ENCODE data around the gene CTDSPL.

The CTDSPL gene

DNA sequence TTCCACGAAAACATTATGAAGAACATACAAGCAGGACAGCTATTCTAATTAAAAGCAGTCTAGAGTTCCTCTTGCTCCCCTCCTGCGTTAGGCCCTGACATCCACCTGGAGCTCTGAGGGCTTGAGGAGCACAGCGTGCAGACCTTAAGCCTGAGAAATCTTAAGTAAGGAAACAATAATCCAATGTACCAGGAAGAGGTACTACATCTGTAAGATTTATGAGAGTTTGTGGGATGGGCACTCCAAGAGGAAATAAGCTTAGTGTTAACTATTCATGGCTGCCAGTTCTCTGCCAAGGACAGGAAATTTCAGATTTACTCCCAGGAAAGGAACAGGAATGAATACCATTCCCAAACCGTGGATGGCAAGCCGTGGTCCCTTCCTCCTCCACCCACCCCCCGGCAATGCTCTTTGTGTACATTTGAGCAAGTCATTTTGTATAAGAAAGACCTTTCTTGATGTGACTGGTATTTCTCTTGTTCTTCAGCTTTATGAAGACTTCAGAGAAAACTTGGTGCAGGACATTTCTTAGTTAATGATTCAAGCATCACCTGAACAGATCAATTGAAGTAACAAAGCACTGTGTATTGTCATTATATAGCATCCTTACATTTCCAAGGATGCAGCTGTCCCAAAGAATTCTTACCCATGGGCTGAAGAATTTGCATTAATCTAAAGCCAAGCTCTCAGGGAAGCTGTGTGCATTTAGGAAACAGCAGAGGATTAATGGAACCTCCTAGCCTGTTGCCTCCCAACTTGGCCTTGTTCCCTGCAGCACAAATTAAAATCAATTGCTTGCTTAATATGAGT, 100.1 kb downstream of the CTDSPL start:
- H3K4me3 ChIP-seq (replicated peaks; ENCODE audit: insufficient read depth, low read length): no peak overlapping the region
- no peak overlapping the region for H3K27ac ChIP-seq (replicated peaks)
- no peak for DNase-seq (ENCODE audit: low read depth in 1 of 2, low spot score in 1 of 2)
- no peaks in the 10 kb centered on the region for H3K27me3 ChIP-seq (ENCODE audit: insufficient read depth, poor library complexity, severe bottlenecking)
- TF ChIP-seq SPI1 (IDR thresholded peaks at IDR 0.05; ENCODE audit: borderline replicate concordance, low read depth) (no peak), POLR2AphosphoS5 (IDR thresholded peaks at IDR 0.05; ENCODE audit: low read depth) (no peak), GABPA (IDR thresholded peaks at IDR 0.05; ENCODE audit: low read depth) (no peak)
- TF ChIP-seq, protein P1, sequence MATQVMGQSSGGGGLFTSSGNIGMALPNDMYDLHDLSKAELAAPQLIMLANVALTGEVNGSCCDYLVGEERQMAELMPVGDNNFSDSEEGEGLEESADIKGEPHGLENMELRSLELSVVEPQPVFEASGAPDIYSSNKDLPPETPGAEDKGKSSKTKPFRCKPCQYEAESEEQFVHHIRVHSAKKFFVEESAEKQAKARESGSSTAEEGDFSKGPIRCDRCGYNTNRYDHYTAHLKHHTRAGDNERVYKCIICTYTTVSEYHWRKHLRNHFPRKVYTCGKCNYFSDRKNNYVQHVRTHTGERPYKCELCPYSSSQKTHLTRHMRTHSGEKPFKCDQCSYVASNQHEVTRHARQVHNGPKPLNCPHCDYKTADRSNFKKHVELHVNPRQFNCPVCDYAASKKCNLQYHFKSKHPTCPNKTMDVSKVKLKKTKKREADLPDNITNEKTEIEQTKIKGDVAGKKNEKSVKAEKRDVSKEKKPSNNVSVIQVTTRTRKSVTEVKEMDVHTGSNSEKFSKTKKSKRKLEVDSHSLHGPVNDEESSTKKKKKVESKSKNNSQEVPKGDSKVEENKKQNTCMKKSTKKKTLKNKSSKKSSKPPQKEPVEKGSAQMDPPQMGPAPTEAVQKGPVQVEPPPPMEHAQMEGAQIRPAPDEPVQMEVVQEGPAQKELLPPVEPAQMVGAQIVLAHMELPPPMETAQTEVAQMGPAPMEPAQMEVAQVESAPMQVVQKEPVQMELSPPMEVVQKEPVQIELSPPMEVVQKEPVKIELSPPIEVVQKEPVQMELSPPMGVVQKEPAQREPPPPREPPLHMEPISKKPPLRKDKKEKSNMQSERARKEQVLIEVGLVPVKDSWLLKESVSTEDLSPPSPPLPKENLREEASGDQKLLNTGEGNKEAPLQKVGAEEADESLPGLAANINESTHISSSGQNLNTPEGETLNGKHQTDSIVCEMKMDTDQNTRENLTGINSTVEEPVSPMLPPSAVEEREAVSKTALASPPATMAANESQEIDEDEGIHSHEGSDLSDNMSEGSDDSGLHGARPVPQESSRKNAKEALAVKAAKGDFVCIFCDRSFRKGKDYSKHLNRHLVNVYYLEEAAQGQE (IDR thresholded peaks at IDR 0.05; ENCODE audit: insufficient replicate concordance, low read depth): no peak
- TF ChIP-seq, protein P2, sequence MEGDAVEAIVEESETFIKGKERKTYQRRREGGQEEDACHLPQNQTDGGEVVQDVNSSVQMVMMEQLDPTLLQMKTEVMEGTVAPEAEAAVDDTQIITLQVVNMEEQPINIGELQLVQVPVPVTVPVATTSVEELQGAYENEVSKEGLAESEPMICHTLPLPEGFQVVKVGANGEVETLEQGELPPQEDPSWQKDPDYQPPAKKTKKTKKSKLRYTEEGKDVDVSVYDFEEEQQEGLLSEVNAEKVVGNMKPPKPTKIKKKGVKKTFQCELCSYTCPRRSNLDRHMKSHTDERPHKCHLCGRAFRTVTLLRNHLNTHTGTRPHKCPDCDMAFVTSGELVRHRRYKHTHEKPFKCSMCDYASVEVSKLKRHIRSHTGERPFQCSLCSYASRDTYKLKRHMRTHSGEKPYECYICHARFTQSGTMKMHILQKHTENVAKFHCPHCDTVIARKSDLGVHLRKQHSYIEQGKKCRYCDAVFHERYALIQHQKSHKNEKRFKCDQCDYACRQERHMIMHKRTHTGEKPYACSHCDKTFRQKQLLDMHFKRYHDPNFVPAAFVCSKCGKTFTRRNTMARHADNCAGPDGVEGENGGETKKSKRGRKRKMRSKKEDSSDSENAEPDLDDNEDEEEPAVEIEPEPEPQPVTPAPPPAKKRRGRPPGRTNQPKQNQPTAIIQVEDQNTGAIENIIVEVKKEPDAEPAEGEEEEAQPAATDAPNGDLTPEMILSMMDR (IDR thresholded peaks at IDR 0.05; ENCODE audit: insufficient read depth, low read length): no peak

DNA sequence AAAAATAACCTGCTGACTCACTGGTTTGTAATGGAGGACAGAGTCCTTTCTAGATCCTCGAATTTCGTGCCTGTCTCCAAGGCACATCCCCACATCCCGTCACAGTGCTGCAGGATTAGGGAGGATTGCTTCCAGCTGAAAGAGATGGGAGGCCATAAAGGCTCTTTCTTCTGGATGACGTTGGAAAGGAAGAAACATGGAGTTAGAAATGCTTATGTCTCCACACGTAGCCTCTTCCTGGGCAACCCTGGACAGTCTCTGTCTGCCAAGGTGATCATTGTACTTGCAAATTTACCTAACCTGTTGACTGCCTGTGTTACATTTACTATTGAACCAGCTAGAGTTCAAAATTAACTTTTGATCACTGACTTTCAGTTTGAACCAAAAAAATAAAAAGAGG, 101.3 kb downstream of the CTDSPL start:
- TF ChIP-seq, protein P1 (IDR thresholded peaks at IDR 0.05; ENCODE audit: insufficient replicate concordance, low read depth): no peak
- Histone ChIP-seq H3K27me3 (ENCODE audit: insufficient read depth, poor library complexity, severe bottlenecking) (no peaks in the 10 kb centered on the region), H3K27ac (replicated peaks) (no peak overlapping the region), H3K4me3 (replicated peaks; ENCODE audit: insufficient read depth, low read length) (no peak overlapping the region)
- DNase-seq (ENCODE audit: low read depth in 1 of 2, low spot score in 1 of 2): no peak

DNA sequence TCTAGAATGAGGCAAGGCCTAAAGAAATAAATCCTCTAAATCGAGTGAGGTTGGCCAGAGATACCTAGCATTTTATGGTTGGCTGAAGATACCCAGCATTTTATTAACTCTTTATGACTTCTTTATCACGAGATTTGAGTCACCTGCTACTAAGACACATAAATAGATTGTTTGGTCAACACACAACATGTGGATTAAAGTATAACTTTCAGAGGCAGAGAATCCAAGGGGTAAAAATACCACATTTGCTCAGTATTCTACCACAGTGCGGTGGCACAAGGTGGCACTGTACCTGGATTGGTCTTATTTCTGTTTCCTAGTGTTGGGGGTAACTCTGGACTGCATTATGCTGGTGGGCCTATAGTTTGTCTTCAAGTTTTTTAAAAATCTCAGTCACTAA, 102.0 kb downstream of the CTDSPL start:
- DNase-seq (ENCODE audit: low read depth in 1 of 2, low spot score in 1 of 2): no peak
- Histone ChIP-seq H3K4me3 (replicated peaks; ENCODE audit: insufficient read depth, low read length) (no peak overlapping the region), H3K27me3 (ENCODE audit: insufficient read depth, poor library complexity, severe bottlenecking) (no peaks in the 10 kb centered on the region), H3K27ac (replicated peaks) (no peak overlapping the region)
- TF ChIP-seq, protein P2 (IDR thresholded peaks at IDR 0.05; ENCODE audit: insufficient read depth, low read length): no peak
- TF ChIP-seq POLR2AphosphoS5 (IDR thresholded peaks at IDR 0.05; ENCODE audit: low read depth) (no peak), GABPA (IDR thresholded peaks at IDR 0.05; ENCODE audit: low read depth) (no peak), SPI1 (IDR thresholded peaks at IDR 0.05; ENCODE audit: borderline replicate concordance, low read depth) (no peak)
- TF ChIP-seq, protein P1 (IDR thresholded peaks at IDR 0.05; ENCODE audit: insufficient replicate concordance, low read depth): no peak

Measured in HL-60 (cell line).